HG03469 (cell line): ENCODE measurements around the gene DAPL1.
"Not testable (repeated sequence)": the region's sequence is repeated elsewhere in the genome, so short reads cannot be mapped to it uniquely, and the experiment has no call there.

ENCODE experiments used
- ATAC-seq: cut with Tn5 transposase; IDR thresholded peaks from one replicate; pipeline ENCODE4 v1.9.1; 2021; ENCODE audit warnings: mild to moderate bottlenecking, moderate library complexity, moderate number of reproducible peaks; ENCODE audit not compliant: unreplicated experiment

Gene DAPL1

DNA sequence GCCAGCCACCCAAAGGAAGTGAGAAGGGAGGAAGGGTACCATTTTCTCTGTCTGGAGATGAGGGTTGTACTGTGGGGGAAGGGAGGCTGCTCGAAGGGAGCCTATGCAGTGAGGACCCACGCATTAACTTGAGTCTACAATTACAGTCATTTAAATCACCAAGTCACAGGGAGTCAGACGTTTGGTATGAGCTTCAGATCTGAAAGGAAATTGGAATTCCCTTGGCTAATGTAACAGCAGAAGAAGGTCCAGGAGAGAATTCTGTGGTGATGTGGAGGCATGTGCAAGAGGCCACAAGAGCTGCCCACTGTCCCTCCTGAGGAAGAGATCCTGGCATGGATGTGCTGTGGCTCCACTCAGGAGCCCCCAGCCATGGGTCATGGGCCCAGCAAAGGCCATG is 22.5 kb downstream of the DAPL1 start:
- ATAC-seq: no peak

DNA sequence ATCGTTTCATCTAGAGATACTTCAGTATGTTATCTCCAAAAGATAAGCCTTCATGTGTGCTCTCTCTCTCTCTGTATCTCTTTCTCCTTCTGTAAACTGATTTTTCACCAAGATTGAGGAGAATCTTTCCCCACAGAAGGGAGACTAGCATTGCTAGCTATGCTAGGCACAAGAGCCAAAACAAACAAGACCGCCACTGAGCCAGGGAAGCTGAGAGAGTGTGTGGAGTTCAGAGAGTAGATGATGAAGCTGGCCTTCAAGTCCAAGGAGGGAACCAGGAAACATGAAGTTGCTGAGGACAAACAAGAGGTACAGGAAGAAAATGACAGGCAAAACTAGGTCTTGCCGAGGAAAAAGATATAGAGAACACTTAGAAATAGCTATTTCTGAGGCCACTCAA is 23.4 kb downstream of the DAPL1 start:
- ATAC-seq: no peak

DNA sequence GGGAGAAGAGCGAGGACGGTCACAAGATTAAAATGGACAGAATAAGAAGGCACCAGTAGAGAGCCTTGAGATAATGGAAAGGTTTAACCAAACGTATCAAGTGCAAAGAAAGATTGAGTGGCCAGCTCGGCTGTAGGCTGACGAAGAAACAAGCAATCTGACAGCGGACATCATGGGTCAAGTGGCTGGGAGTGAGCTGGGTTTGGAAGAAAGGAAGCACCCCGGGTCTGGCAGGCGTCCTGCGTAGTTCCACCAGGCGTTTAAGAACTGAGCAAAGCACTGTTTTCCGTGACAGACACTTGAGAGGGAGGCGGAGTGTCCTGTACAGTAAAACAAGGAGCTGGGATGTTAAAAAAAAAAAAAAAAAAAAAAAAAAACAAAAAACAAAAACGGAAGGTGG is 27.1 kb downstream of the DAPL1 start:
- no peak for ATAC-seq

DNA sequence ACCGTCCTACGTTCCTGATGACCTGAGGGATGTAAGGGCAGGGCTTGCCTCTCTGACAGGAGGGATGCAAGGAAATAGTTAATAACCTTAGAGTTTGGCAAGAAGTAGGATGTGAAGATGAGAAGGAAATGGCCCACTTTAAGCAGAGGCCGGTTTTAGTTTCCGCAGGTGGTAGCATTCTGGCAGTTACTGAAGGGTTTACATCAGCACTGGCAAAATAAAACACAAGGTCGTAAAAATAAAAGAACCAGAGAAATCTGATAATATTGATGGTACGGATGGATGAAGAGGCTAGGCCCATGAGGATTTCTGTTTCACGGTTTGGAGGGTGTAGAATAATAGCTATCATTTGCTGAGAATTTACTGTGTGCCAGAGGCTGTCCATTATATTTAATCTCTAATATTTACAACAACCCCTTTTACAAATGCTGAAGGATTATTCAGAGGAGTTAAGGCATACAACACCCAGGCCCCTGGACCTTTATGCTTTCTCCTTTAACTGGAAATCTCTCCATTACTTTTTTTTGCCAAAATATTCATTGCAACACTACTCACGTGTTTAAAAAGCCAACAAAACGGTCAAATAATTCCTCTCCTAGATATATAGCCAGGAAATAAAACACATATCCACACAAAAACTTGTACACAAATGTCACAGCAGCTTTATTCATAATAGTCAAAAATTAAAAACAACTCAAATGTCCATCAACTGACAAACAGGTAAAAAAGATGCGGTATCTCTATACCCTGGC is 28.5 kb downstream of the DAPL1 start:
- no peak for ATAC-seq

DNA sequence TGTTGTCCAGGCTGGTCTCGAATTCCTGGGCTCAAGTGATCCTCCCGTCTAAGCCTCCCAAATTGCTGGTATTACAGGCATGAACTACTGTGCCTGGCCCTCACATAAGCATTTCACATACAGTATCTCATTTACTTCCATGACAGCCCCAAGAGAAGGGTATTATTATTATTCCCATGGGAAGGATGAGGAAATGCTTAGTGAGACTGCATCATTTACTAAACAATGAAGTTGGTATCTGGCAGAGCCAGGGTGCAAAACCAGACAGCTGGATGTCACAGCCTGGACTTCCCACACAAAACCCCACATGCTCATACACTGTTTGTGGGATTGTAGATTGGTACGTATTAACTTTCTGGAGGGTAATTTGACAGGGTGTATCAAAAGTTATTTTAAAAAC is 29.9 kb downstream of the DAPL1 start:
- ATAC-seq: no peak

DNA sequence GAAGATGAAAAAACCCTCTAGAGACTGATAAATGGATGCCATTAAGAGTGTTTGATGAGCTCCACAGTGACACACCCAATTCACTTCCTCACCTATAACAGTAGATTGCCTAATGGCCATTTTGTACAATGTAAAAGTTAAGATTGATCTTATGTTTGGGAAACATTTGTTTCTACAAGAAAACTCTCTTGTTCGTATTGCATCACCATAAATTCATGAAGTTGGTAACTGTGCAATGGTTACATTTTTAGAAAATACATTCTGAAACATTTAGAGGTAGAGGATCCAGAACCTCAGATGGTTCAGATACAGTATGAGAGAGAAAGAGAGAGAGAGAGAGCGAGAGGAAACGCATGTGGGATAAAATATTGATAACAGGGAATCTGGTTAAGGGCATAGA is 31.8 kb downstream of the DAPL1 start:
- no peak for ATAC-seq

DNA sequence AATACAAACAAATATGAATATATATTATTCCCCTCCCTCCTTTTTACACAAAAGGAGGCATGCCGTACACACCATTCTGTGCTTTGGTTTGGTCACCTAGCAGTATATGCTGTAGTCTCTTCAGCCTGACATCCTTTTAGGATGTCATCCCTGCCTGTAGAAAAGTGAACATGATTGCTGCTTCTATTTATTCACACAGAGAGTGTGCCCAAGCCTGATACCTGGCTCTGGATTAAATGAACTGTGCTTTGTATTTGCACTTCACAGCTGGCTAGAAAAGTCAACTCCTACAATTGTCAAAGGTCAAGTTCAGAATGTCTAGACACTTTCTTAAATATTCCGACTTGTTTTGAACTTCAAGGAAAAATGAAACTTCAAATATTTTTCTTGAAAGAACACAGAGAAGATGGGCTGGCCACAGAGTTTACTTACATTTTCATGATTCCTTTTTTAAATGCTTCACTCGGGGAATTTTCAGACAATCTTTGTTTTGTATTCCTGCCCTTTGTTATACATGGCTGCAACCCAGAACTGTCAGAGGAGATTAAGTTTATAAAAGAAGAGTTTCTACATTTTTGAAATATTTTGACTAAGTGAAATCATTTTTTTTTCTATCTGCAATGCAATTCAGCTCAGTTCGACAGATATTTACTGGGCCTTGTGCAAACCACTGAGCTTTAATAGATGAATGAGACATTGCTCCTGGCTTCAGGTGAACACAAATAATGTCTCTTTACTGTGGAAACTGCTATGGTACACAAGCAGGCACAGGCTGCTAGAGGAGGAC is 33.5 kb downstream of the DAPL1 start:
- no peak for ATAC-seq

DNA sequence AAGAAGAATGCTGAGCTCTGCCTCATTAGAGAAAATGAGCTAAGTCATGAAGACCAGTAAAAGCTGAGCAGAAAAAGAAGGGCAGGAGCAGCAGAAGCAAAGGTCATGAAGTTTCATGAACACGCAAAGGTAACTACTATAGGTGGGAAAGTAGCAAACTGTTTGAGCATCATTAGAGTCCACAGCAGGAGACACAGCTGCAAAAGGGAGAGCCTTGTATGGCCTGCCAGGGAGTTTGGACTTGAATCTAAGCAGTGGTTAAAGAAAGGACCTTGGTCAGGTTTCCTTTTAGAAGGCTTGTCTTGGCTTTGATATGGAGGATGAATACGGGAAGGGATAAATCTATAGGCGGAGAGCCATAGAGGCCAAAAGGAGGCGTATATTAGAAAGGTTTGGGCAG is 34.0 kb downstream of the DAPL1 start:
- no peak for ATAC-seq

DNA sequence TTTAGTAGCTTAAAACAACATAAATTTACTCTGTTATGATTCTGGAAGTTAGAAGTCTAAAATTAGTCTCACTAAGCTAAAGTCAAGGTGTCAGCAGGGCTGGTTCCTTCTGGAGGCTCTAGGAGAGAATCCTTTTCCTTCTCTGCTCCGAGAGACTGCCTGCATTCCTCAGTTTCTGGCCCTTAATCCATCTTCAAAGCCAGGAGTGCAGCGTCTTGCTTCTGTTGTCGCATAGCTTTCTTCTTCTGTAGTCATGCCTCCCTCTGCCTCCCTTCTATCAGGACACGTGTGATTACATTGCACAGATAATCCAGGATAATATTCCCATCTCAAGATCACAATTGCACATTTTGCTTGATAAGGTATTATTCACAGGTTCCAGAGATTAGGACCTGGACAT is 35.1 kb downstream of the DAPL1 start:
- no peak for ATAC-seq

DNA sequence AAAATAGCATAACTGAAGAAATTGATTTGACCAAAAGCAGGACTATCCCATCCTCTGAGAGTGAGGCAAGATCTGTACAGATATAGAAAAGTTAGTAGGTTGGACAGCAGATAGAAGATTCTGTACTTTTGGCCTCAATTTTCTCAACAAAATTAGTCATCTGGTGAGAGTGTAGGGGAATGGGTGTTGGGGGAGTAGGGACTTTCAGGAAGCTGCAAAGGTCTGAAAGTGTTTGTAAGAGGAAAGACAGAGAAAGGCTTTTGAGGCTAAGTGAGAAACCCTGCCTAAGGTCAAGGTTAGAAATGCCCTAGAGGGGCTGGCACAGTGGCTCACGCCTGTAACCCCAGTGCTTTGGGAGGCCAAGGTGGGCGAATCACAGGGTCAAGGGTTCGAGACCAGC is 40.3 kb downstream of the DAPL1 start:
- no peak for ATAC-seq

DNA sequence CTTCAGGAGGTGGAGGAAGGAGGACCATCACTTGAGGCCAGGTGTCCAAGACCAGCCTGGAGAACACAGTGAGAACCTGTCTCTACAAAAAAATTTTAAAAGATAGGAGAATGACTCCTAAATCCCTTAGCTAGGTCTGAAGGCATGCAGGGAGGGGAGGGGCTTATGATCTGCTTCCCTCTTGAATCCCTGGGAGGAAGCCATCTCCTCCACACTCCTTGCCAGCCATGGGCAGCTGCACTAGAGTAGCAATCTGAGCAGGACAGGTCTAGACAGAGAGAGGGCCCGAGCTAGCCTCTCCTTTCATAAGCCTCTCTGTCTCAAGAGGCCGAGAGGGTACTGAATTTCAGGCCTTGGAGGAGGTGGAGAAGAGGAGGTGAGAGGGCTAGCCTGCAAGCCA is 42.5 kb downstream of the DAPL1 start:
- no peak for ATAC-seq

DNA sequence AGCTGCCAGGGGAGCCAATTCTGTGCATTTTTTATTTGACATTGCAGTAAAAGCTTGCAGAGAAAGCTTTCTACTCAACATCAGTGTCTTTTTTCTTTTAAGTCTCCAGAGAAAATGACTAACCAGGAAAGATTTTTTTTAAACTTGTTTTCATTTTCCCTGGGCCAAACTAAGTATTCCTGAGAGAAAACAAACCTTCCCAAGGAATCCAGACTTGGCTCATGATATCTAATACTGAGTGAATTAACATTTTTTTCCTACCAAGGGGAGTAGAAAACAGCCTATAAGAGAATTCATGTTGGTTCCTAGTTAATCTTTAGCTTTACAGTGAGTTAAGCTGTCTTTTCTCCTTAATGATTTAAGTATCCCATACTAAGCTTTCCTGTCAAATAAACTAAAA is 46.7 kb downstream of the DAPL1 start:
- no peak for ATAC-seq

DNA sequence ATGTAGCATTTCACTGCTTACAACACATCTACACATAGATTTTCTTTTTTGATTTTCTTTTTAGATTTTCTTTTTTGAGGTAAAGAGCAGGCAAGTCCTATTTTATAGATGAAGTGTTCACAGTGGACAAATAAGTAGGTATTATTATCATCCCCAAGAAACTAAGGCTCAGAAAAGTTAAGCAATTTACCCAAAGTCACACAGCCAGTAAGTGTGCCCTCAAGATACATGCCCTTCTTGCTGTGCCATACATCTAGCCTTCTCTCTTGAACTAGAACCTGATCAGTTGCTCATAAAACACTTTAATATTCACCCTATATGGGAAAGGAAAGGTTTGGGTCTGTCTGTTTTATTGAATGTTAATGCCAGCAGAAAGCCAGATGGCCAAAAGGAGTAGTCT is 50.3 kb downstream of the DAPL1 start:
- ATAC-seq: no peak

DNA sequence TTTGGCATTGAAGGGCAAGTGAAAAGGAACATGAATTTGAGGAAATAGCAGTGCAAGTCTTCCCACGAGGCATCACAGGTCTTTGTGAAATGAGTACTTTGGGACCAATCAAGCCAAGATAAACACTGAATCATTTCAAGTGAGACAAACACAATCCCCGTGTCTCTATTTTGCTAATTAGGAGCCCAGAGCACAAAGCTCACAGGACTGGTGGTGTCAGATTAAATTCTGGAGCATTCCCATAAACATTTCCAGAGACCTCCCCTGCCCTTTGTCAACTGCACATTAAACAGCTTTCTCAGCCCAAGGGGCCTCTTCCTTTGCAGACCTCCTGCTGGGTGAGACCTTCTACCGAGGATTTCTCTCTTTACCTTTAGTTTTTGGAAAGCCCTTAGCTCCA is 50.7 kb downstream of the DAPL1 start:
- no peak for ATAC-seq

DNA sequence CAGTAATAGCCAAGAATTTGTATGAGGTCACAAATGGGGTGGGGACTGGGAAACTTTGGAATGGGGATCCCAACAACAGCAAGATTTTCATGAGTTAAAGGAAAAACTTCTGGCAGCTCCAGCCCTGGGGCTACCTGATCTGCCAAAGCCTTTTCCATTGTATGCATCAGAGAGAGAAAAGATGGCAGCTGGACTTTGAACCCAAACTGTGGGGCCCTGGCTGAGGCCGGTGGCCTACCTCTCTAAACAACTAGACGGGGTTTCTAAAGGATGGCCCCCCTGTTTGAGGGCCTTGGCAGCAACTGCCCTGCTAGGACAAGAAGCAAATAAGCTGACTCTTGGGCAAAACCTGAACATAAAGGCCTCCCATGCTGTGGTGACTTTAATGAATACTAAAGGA is 52.4 kb downstream of the DAPL1 start:
- ATAC-seq: not testable (repeated sequence)

DNA sequence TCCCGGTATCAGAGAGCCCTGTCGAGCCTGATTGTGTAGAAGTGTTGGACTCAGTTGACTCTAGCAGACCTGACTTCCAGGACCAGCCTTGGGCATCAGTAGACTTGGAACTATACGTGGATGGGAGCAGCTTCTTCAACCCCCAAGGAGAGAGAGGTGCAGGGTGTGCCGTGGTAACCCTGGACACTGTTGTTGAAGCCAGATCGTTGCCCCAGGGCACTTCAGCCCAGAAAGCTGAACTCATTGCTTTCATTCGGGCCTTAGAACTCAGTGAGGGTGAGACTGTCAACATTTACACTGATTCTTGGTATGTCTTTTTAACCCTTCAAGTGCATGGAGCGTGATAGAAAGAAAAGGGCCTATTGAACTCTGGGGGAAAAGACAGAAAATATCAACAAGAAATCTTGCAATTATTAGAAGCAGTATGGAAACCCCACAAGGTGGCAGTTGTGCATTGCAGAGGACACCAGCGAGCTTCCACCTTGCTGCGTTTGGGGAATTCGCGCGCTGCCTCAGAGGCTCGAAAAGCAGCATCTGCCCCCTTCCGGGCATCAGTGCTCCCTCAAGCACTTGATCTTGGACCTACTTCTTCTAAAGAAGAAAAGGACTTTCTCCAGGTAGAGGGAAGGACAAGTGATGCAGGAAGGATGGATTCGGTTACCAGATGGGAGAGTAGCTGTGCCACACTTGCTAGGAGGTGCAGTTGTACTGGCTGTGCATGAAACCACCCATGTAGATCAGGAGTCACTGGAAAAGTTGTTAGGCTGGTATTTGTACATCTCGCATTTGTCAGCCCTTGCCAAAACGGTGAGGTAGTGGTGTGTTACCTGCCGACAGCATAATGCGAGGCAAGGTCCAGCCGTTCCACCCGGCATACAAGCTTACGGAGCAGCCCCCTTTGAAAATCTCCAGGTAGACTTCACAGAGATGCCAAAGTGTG is 53.2 kb downstream of the DAPL1 start:
- not testable (repeated sequence) for ATAC-seq

DNA sequence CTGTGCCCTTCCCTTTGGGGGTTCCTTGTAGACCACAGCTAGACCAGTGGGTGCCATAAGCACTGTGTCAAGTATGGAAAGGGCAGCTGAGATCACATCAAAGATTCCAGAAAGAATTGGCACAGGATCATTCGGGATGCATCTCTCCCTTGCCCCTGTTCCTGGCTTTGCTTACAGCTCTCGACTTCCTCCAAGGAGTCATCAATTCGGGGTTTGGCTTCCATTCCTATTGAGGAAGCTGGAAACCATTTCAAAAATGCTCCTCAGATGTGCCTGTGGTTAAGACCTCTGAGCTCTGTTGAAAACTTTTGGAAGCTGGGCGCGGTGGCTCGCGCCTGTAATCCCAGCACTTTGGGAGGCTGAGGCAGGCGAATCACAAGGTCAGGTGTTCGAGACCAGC is 65.1 kb downstream of the DAPL1 start:
- not testable (repeated sequence) for ATAC-seq

DNA sequence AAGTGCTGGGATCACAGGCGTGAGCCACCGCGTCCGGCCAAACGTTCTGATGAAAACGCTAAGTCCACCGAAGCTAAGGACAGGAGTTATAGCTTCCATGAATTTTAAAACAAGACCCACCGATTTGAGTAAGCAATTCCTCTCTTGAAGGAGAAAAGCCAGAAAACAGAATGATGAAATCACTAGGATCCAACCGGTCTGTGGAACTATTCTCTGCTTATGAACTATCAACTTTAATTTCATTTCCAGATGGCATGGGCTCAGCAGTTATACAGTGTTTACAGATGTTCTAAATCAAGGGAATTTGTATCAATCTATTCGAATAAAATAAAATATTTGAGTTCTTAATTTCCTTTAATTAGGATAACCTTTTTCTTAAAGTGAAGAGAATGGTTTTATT is 66.5 kb downstream of the DAPL1 start:
- ATAC-seq: not testable (repeated sequence)

DNA sequence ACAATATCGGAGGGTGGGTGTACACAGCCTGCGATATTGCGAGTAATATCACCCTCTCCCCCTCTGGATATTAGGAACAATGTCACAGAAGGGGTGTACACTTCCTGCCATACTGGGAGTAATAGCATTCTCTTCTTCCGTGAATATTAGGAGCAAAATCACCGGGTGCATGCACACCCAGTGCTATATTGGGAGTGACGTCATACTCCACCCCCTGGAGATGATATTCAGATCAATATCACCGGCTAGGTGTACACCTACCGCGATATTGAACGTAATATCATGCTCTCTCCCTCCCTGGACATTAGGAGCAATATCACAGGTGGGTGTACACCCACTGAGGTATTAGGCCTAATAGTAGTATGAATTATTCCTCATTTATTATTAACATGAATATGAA is 70.4 kb downstream of the DAPL1 start:
- not testable (repeated sequence) for ATAC-seq
